Endothelial cell (in vitro differentiated cells): ENCODE data around the gene KDM4B. TPM values are rescaled to one million over a fixed set of nuclear protein-coding genes. Genes with fewer than 3 reads are reported as not detected.

Experiments used
- DNase-seq: peaks from one replicate; pipeline ENCODE4 v3.0.0; 2021; ENCODE audit warnings: low spot score
- H3K27ac Mint-ChIP-seq: one replicate; pipeline ENCODE4 v1.8.0; 2021; ENCODE audit warnings: mixed read lengths, inconsistent platforms; ENCODE audit not compliant: unreplicated experiment
- H3K27me3 Mint-ChIP-seq: one replicate; pipeline ENCODE4 v1.8.0; 2021; ENCODE audit warnings: mild to moderate bottlenecking, moderate library complexity, mixed read lengths, inconsistent platforms; ENCODE audit not compliant: unreplicated experiment
- H3K36me3 Mint-ChIP-seq: one replicate; pipeline ENCODE4 v1.8.0; 2021; ENCODE audit warnings: mild to moderate bottlenecking, low read depth, mixed read lengths, inconsistent platforms; ENCODE audit not compliant: unreplicated experiment
- H3K4me1 Mint-ChIP-seq: one replicate; pipeline ENCODE4 v1.8.0; 2021; ENCODE audit warnings: mild to moderate bottlenecking, mixed read lengths, inconsistent platforms; ENCODE audit not compliant: unreplicated experiment
- H3K4me3 Mint-ChIP-seq: one replicate; pipeline ENCODE4 v1.8.0; 2021; ENCODE audit warnings: mild to moderate bottlenecking, mixed read lengths, inconsistent platforms; ENCODE audit not compliant: unreplicated experiment
- H3K9me3 Mint-ChIP-seq: one replicate; pipeline ENCODE4 v1.8.0; 2021; ENCODE audit warnings: mixed read lengths, inconsistent platforms; ENCODE audit not compliant: unreplicated experiment
- CTCF ChIP-seq: fragments of 200-600 bp; sonication (generic); IDR thresholded peaks from one replicate; pipeline ENCODE4 v1.5.0; 2021; ENCODE audit warnings: antibody characterized with exemption; ENCODE audit not compliant: unreplicated experiment
- total RNA-seq: library from RNA; stranded (reverse); fragmentation: NEBNext Ultra II Directional; extraction: Animal tissue kit (Norgen Biotek cat#: 25700); gene quantifications from one replicate; pipeline ENCODE4 v1.2.1, GENCODE V29; 2021; ENCODE audit not compliant: unreplicated experiment

KDM4B gene
- total RNA-seq, 1 donor from 2014 or later = 42.4 TPM

- H3K4me3 Mint-ChIP-seq = no peak overlapping the region
- no peak for TF ChIP-seq CTCF
These were observed 89.8 kb downstream of the KDM4B start for GRCh38 chr19:5058521-5059212.

GRCh38 chr19:5059213-5059574, 90.3 kb downstream of the KDM4B start:
- H3K4me3 Mint-ChIP-seq = no peak overlapping the region
- no peak overlapping the region for H3K27ac Mint-ChIP-seq
- H3K36me3 Mint-ChIP-seq = peaks cover 34% of the 10 kb centered on the region
- H3K9me3 Mint-ChIP-seq = peaks cover 5% of the 10 kb centered on the region
- TF ChIP-seq CTCF = no peak
- H3K27me3 Mint-ChIP-seq = peaks cover 15% of the 10 kb centered on the region
- H3K4me1 Mint-ChIP-seq = no peaks in the 10 kb centered on the region
- no peak for DNase-seq

More at GRCh38 chr19:5058521-5059212, 89.8 kb downstream of the KDM4B start:
- Mint-ChIP-seq H3K27ac (no peak overlapping the region), H3K9me3 (peaks cover 5% of the 10 kb centered on the region), H3K27me3 (peaks cover 15% of the 10 kb centered on the region), H3K4me1 (no peaks in the 10 kb centered on the region), H3K36me3 (peaks cover 36% of the 10 kb centered on the region)
- DNase-seq = no peak

- Mint-ChIP-seq H3K27ac (no peak overlapping the region), H3K4me1 (no peaks in the 10 kb centered on the region), H3K9me3 (peaks cover 5% of the 10 kb centered on the region), H3K27me3 (peaks cover 16% of the 10 kb centered on the region), H3K4me3 (no peak overlapping the region), H3K36me3 (peaks cover 32% of the 10 kb centered on the region)
- DNase-seq = no peak
- no peak for TF ChIP-seq CTCF
These were observed 90.9 kb downstream of the KDM4B start for GRCh38 chr19:5059793-5060192.

GRCh38 chr19:5062195-5062594, 93.3 kb downstream of the KDM4B start:
- no peak for DNase-seq
- Mint-ChIP-seq H3K27ac (no peak overlapping the region), H3K27me3 (peaks cover 7% of the 10 kb centered on the region), H3K4me3 (peak overlapping the region; percentile 44), H3K9me3 (peaks cover 5% of the 10 kb centered on the region), H3K4me1 (no peaks in the 10 kb centered on the region), H3K36me3 (peaks cover 29% of the 10 kb centered on the region)
- no peak for TF ChIP-seq CTCF

GRCh38 chr19:5062799-5063198, 93.9 kb downstream of the KDM4B start:
- H3K36me3 Mint-ChIP-seq = peaks cover 28% of the 10 kb centered on the region
- TF ChIP-seq CTCF = no peak
- no peak for DNase-seq
- peaks cover 8% of the 10 kb centered on the region for H3K27me3 Mint-ChIP-seq
- no peak overlapping the region for H3K27ac Mint-ChIP-seq
- H3K4me3 Mint-ChIP-seq = peak overlapping the region; percentile 79
- no peaks in the 10 kb centered on the region for H3K4me1 Mint-ChIP-seq
- peaks cover 5% of the 10 kb centered on the region for H3K9me3 Mint-ChIP-seq
